NCI-H1048 (cell line): Measurements from ENCODE around the gene BLOC1S5.
"Not testable (repeated sequence)": the region's sequence is repeated elsewhere in the genome, so short reads cannot be mapped to it uniquely, and the experiment has no call there.

Source experiments
- DNase-seq: peaks from one replicate; lab custom pipeline; 2025; lab: John Stamatoyannopoulos, UW

The BLOC1S5 gene

DNA sequence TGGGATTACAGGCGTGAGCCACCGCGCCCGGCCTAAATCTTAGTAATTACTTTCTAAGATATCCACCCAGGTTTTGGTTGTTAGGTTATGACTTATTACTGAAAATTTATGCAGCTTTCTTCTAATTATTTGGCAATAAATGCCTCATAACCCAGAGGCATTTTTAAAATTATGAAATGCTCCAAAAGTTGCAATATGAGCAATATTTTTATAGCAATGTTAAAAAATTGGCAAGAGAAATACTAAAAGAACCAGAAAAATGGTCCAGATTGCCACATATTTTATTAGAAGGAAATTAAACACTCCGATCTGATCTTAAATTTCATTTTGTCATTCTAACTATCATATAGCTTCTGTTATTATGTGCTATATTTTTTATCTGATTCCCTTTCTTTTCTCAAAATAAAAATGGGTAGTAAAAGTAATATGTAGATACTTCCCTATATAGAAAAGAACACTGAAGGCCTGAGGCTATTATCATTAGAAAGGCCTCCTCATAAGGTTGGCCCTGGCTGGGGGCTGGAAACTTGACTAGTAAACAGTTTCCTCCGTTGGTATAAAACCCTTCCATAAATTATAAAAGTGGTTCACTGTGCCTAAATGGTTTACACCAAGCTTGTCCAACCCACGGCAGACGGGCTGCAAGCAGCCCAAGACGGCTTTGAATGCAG lies 22.1 kb downstream of the BLOC1S5 start:
- no peak for DNase-seq

GRCh38 chr6:8034107-8034506 lies 30.1 kb downstream of the BLOC1S5 start:
- not testable (repeated sequence) for DNase-seq

- no peak for DNase-seq
Measured at GRCh38 chr6:8030920-8031319, 33.3 kb downstream of the BLOC1S5 start.

DNA sequence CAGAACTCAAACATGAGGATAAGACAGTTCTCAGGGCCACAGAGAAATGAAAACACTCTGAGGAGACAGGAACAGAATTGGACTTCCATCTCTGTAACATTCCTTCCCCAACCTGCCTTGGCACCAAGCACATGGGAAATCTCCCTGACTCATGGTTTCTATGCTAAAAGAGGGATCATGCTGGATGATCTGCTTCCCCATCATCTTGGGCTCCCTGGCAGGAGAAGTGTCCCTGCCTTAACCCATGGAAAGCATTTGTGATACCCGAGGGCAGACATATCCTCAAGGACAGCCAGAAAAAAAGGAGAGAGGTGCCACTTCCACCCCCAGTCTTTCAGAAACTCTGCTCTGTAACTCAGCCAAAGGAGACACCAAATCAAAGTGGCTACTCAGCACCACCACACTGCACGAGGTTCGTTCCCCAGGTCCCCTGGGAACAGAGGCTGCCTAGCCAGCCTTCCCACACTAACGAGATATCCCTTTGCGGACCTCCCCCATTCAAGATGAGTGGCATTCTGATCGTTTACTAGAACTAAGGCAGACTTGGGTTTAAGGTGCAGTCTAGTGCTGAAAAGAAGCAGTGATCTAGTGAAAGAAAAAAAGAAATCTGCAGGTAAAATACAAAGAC lies 34.8 kb downstream of the BLOC1S5 start:
- DNase-seq, result no peak

GRCh38 chr6:8027965-8028651 lies 36.1 kb downstream of the BLOC1S5 start:
- no peak for DNase-seq

DNA sequence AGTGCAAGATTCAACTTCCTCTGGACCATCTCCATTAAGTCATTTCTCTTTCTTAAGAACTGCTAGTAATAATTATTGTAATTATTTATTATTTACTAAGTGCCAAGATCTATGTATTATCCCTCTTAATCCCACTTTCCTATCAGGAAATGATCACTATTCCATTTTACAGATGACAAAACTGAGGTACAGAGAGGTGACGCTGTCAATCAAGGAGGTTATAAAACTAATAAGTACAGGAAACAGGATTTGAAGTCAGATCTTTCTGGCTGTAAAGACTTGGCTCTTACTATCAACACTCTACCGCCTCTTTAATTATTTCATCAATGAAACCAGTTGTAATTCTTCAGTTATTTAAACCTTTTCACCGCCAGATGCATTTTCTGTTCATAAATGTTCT lies 37.4 kb downstream of the BLOC1S5 start:
- DNase-seq, result no peak

DNA sequence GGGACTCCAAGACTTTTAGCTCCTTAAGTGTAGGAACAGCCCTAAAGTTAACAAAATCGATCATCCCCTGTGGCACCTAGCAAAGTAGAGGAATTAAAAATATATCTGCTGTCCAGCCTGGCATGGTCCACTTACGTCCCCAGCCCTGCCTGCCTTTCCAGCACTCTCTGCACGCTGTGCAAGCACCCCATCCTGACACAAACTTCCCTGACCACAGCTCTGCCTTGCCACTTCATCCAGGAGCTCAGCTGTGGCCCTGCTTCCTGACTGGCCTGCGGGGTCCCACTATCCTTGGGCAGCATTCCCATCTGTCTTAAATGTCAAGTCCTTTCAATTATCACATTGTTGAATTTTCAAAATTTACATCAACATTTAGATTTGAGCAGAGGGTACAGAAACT lies 39.0 kb downstream of the BLOC1S5 start:
- no peak for DNase-seq

- no peak for DNase-seq
Measured at GRCh38 chr6:8023638-8024037, 40.6 kb downstream of the BLOC1S5 start.

- DNase-seq, result no peak
Measured at GRCh38 chr6:8020083-8020482, 44.1 kb downstream of the BLOC1S5 start.

DNA sequence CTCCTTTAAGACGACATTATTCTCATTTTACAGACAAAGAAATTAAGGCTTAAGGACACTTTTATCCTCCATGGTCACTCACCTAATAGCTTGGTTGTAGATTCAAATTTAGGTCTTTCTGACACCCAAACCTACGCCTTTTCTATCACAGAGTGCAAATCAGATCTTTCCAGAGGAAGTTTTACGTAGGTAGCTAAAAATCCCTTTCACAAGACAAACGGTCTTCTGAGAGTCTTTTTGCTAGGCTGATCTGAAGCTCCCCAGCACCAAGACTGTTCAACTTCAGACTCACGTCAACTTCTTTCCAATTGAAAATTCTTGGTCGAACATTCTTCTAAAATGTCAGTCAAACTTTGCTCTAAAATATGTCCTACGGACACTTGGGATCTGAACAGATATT lies 46.5 kb downstream of the BLOC1S5 start:
- DNase-seq, result no peak

- DNase-seq, result no peak
Measured at GRCh38 chr6:8017276-8017701, 46.9 kb downstream of the BLOC1S5 start.

DNA sequence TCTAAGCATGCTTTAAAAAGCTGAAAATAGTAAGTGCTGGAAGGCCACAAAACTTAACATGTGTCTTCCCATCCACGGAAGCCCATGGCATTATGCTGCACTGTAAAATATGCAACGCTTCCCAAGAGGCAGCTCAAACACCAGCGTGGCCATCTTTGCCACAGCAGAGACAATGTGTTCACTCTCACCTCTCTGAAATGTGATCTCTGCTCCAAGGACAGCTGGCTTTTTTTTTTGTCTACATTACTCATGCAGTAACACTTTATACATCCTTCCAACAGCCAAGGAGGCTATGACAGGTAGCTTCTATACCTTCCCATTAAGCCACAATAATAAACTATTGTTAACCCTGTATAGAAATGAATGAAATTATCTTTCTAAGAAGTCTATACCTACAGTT lies 49.2 kb downstream of the BLOC1S5 start:
- DNase-seq, result no peak

DNA sequence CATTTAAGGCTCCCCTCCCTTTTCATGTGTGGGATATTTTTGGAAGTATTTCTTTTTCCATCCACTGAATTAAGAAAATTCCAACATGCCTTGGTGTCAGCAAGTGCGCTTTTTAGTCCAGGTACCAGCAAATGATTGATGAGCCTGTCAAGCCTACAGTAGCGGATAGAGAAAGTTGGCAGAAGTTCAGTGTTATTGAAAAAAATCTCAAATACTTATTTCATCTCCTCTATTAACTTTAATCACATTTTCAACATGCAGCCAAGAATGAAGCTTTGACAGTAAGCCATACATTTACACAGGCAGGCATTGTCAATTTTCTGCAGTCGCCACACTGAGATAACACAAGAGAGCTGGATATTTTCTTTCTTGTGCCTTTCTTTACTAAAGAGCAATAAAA lies 50.4 kb downstream of the BLOC1S5 start:
- no peak for DNase-seq

- no peak for DNase-seq
Measured at GRCh38 chr6:8006208-8006607, 58.0 kb downstream of the BLOC1S5 start.

GRCh38 chr6:8005136-8005535 lies 59.1 kb downstream of the BLOC1S5 start:
- no peak for DNase-seq

DNA sequence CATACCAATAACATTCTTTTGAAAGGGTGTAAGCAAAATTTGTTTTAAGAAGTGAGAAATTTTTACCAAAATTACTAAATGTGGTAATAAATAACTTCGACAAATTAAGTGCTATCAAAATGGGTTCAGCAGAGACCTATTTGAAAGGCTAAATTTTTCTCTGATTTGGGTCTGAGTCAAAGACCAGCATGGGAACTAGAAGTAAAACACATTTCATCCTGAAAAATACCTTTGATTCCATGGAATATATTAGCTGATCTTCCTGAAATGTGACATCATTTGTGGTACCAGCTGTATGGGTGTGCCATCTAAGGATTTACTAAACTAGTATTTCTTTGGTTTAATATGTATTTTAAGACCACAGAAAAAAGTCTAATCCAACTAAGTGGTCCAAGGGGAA lies 63.6 kb downstream of the BLOC1S5 start:
- DNase-seq, result no peak

DNA sequence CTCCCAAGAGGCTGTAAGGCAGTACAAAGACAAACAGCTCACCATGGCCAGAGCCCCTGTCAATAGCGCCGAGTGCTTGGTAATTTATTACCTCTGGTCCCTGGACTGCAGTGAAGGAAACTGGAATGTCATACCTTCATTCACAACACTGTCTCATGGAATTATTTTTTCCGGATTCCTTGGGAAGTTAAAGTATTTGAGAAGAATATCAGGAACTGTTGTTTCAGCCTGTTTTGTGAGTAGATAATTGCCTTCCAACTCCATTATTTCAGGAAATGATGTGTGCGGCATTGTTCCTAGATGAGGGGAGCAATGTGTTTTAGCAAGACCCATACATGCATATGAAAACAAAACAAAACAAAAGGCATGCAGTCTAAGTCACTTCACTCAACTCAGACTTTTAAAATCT lies 64.0 kb downstream of the BLOC1S5 start:
- DNase-seq, result no peak

DNA sequence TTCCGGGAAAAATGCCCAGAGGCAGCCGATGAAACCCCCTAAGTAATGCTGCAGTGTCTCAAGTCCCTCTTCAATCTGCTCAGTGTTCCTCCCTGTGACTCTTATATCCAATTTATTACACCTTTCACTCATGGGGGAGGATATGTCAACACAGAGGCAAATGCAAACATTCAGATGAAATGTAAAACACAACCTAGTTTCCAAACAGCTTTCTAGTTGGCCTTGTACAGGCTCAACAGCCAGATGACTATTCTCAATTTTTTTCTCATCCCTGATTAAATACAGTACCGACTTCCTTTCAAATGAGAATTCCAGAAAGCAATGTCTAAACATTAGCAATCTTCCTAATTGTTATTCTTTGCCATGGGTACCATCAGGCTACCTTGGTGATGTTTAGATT lies 65.0 kb downstream of the BLOC1S5 start:
- no peak for DNase-seq

DNA sequence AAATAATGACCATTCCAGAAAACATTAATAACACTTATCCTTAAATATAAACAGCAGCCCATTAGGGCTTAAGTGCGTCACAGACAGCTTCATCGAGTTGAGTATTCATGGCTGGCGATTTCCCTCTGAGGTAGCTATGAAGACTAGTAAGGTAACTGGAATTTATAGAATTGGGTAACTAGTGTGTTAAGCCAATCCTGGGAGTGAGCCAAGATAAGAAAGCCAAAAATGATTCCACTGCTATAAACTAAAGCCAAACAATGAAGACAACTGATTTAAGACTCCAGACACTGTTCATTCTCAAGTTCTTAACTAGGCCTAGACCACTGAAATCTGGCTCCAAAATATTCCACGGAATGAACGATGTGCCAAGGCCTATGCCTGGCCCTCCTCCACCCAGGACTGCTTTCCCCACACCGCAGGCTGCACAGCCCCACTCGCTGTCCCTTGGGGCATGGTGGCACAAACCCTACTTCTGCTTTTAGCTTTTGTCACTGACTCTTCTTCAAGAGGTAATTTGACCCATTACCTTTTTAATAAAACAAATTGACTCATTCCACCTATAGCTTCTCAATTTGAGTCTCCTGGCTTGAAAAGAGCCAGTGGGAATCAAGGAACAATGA lies 66.0 kb downstream of the BLOC1S5 start:
- no peak for DNase-seq

GRCh38 chr6:7997286-7997685 lies 66.9 kb downstream of the BLOC1S5 start:
- DNase-seq, result no peak

- no peak for DNase-seq
Measured at GRCh38 chr6:7996538-7997111, 67.6 kb downstream of the BLOC1S5 start.

- no peak for DNase-seq
Measured at GRCh38 chr6:7993952-7994351, 70.2 kb downstream of the BLOC1S5 start.

DNA sequence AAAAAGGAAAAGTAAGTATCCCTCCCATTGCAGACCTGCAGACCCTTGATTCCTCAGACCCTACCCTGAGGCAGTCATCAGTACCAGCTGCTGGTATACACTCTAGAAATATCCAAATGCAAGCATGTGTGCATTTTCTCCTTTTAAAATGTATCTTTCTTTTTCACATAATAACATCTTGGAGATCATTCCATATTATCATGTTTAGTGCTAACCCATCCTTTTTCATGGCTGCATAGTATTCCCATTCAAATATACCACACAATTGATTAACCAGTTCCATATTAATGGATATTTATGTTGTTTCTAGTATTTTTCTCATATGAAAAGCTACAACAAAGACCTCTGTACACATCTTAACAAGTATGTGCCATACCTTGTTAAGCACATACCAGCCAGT lies 70.8 kb downstream of the BLOC1S5 start:
- DNase-seq, result no peak
